MCF 10A (cell line): Measurements from ENCODE around the gene TKFC. TPM values are rescaled to one million over a fixed set of nuclear protein-coding genes. Genes with fewer than 3 reads are reported as not detected.

Experiments
- BruUV-seq: library from RNA; stranded (reverse); fragments of 400-500 nt; replicated peaks from 2 replicates; lab custom pipeline; 2021; lab: Mats Ljungman, UMichigan
- CTCF ChIA-PET: fragments of 300-600 bp; sonication (Branson Sonifier 250); formaldehyde crosslinking; extraction: SDS; loops from one replicate; lab custom pipeline; 2021; ENCODE audit warnings: antibody characterized with exemption, inconsistent platforms; lab: Yijun Ruan, JAX
- POLR2A ChIA-PET: fragments of 300-600, 350-650 bp; sonication (Branson Sonifier 250); formaldehyde crosslinking; extraction: SDS; loops from one replicate; lab custom pipeline; 2020; ENCODE audit warnings: antibody characterized with exemption, inconsistent platforms; lab: Yijun Ruan, JAX
- DNase-seq: peaks from one replicate; pipeline ENCODE4 v3.0.0-alpha.2; 2018; ENCODE audit not compliant: unreplicated experiment
- H3K27ac Mint-ChIP-seq: one replicate; pipeline ENCODE4 v1.8.0; 2022; ENCODE audit warnings: mild to moderate bottlenecking, low read depth, mixed read lengths; ENCODE audit not compliant: unreplicated experiment
- H3K27me3 Mint-ChIP-seq: one replicate; pipeline ENCODE4 v1.8.0; 2022; ENCODE audit warnings: mixed read lengths; ENCODE audit not compliant: insufficient read depth, unreplicated experiment
- H3K36me3 Mint-ChIP-seq: one replicate; pipeline ENCODE4 v1.8.0; 2022; ENCODE audit warnings: mild to moderate bottlenecking, moderate library complexity, mixed read lengths; ENCODE audit not compliant: insufficient read depth, unreplicated experiment
- H3K4me1 Mint-ChIP-seq: one replicate; pipeline ENCODE4 v1.8.0; 2022; ENCODE audit warnings: mixed read lengths; ENCODE audit not compliant: insufficient read depth, unreplicated experiment
- H3K4me3 Mint-ChIP-seq: one replicate; pipeline ENCODE4 v1.8.0; 2022; ENCODE audit warnings: mild to moderate bottlenecking, moderate library complexity, mixed read lengths; ENCODE audit not compliant: unreplicated experiment
- H3K9me3 Mint-ChIP-seq: one replicate; pipeline ENCODE4 v1.8.0; 2022; ENCODE audit warnings: mixed read lengths; ENCODE audit not compliant: unreplicated experiment
- intact Hi-C: fragments of 100-400 bp; cut with micrococcal nuclease; formaldehyde crosslinking; loops from 2 replicates; pipeline ENCODE4 v1.14.1; 2022
- total RNA-seq: library from RNA; stranded (reverse); gene quantifications from 2 replicates; pipeline ENCODE4 v1.2.3, GENCODE V29; 2022
- TF ChIP-seq, protein P1 (sequence below): fragments of 200-600 bp; IDR thresholded peaks from one replicate; pipeline ENCODE4 v1.8.0; 2022; ENCODE audit warnings: antibody characterized with exemption, mild to moderate bottlenecking; ENCODE audit not compliant: unreplicated experiment

Gene TKFC
- total RNA-seq, 1 experiment from 2014 or later = 93.7 TPM

GRCh38 chr11:61343792-61344745, 11.0 kb downstream of the TKFC start:
- ChIA-PET CTCF (interaction anchor here (3.0 kb wide), 1 partner anchor 8 kb away, joined by 23 read pairs; no protein-coding TSS in a partner anchor), POLR2A (interaction anchor here (0.7 kb wide), 1 partner anchor 16 kb away, joined by 4 read pairs; no protein-coding TSS in a partner anchor)
- Mint-ChIP-seq H3K27ac (no peak overlapping the region), H3K4me1 (no peaks in the 10 kb centered on the region), H3K4me3 (no peak overlapping the region), H3K27me3 (no peaks in the 10 kb centered on the region), H3K36me3 (peaks cover 50% of the 10 kb centered on the region), H3K9me3 (no peaks in the 10 kb centered on the region)
- intact Hi-C loops = no loop called here
- BruUV-seq = no TSS peak
- TF ChIP-seq, protein P1, sequence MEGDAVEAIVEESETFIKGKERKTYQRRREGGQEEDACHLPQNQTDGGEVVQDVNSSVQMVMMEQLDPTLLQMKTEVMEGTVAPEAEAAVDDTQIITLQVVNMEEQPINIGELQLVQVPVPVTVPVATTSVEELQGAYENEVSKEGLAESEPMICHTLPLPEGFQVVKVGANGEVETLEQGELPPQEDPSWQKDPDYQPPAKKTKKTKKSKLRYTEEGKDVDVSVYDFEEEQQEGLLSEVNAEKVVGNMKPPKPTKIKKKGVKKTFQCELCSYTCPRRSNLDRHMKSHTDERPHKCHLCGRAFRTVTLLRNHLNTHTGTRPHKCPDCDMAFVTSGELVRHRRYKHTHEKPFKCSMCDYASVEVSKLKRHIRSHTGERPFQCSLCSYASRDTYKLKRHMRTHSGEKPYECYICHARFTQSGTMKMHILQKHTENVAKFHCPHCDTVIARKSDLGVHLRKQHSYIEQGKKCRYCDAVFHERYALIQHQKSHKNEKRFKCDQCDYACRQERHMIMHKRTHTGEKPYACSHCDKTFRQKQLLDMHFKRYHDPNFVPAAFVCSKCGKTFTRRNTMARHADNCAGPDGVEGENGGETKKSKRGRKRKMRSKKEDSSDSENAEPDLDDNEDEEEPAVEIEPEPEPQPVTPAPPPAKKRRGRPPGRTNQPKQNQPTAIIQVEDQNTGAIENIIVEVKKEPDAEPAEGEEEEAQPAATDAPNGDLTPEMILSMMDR = no peak
- DNase-seq = no peak

GRCh38 chr11:61345170-61345610, 12.2 kb downstream of the TKFC start:
- no peak overlapping the region for H3K27ac Mint-ChIP-seq
- BruUV-seq = no TSS peak
- POLR2A ChIA-PET = interaction anchor here (0.6 to 1.9 kb wide), 3 partner anchors 9 to 1276 kb away, joined by 3 to 5 read pairs (median 4); no protein-coding TSS in a partner anchor
- H3K27me3 Mint-ChIP-seq = no peaks in the 10 kb centered on the region
- peaks cover 43% of the 10 kb centered on the region for H3K36me3 Mint-ChIP-seq
- no peaks in the 10 kb centered on the region for H3K9me3 Mint-ChIP-seq
- no peak overlapping the region for H3K4me3 Mint-ChIP-seq
- H3K4me1 Mint-ChIP-seq = no peaks in the 10 kb centered on the region
- no peak for DNase-seq
- CTCF ChIA-PET = interaction anchor here (0.6 to 3.0 kb wide), 4 partner anchors 8 to 36 kb away, joined by 3 to 23 read pairs (median 4); no protein-coding TSS in a partner anchor
- intact Hi-C loops = no loop called here
- TF ChIP-seq, protein P1 = no peak

DNA sequence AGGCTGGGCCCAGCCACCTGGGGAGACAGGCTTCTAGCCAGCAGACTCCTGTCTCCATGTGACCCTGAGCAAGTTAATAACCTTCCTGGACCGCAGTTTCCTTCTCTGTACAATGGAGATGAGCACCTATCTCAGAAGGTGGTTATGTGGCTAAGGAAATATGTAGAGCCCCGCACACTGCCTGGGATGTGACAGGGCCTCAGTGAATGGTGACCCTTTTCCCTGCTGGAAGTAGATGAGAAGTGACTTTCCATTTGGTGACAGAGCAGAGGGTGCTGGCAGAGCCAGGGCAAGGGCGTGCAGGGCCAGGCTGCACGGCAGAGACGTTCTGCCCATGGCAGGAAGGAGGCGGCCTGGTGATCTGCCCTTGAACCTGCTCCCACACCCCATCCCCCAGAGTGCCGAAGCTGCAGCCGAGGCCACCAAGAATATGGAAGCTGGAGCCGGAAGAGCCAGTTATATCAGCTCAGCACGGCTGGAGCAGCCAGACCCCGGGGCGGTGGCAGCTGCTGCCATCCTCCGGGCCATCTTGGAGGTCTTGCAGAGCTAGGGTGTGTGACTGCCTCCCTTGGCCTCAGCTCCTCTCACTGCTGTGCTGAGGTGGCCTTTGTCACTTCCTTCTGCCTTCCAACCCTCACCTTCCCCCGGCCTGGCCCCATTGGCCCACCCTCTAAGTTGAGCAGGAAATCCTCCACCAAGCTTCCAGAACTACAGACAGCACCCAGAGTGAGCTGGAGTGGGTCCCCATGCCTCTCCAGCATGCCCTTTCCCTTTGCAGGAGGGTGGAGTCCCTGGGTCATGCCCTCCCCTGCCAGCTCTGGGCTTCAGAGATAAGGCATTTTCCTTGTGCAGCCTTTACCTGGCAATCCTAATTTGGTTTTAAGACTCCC, 13.2 kb downstream of the TKFC start:
- intact Hi-C loops = no loop called here
- no peak for DNase-seq
- no peak overlapping the region for H3K27ac Mint-ChIP-seq
- peaks cover 49% of the 10 kb centered on the region for H3K36me3 Mint-ChIP-seq
- no peaks in the 10 kb centered on the region for H3K27me3 Mint-ChIP-seq
- POLR2A ChIA-PET = interaction anchor here (0.6 to 6.7 kb wide), 5 partner anchors 10 to 40 kb away, joined by 4 to 72 read pairs (median 4); partner anchors contain the start of genes CYB561A3 and TMEM138
- CTCF ChIA-PET = interaction anchor here (0.6 to 3.0 kb wide), 3 partner anchors 10 to 79 kb away, joined by 3 to 23 read pairs (median 3); no protein-coding TSS in a partner anchor
- BruUV-seq = TSS peak; percentile 41
- H3K4me3 Mint-ChIP-seq = no peak overlapping the region
- no peaks in the 10 kb centered on the region for H3K4me1 Mint-ChIP-seq
- no peaks in the 10 kb centered on the region for H3K9me3 Mint-ChIP-seq
- TF ChIP-seq, protein P1 = no peak
